Neural progenitor cell (in vitro differentiated cells): Measurements from ENCODE around the gene PACRG. TPM values are rescaled to one million over a fixed set of nuclear protein-coding genes. Genes with fewer than 3 reads are reported as not detected.

Experiments
- DNase-seq: peaks from one replicate; pipeline ENCODE4 v3.0.0-alpha.2; 2016; ENCODE audit warnings: low spot score
- H2AFZ ChIP-seq: fragments of 200-600 bp; sonication (generic); replicated peaks from 2 replicates; pipeline ENCODE4 v1.6.1; 2016; ENCODE audit warnings: antibody characterized with exemption
- H3F3A ChIP-seq: fragments of 200-600 bp; sonication (generic); 2 replicates; pipeline ENCODE4 v1.6.1; 2016; ENCODE audit warnings: antibody characterized with exemption, low read depth
- H3K27ac ChIP-seq: fragments of 200-600 bp; sonication (generic); 2 replicates; pipeline ENCODE4 v1.5.1; 2016; ENCODE audit warnings: mild to moderate bottlenecking
- H3K27me3 ChIP-seq: fragments of 200-600 bp; sonication (generic); 2 replicates; pipeline ENCODE4 v1.6.1; 2016; ENCODE audit warnings: mild to moderate bottlenecking, moderate library complexity
- H3K36me3 ChIP-seq: fragments of 200-600 bp; sonication (generic); 2 replicates; pipeline ENCODE4 v1.5.1; 2016
- H3K4me1 ChIP-seq: fragments of 200-600 bp; sonication (generic); 2 replicates; pipeline ENCODE4 v1.6.1; 2016; ENCODE audit warnings: mixed run types
- H3K4me2 ChIP-seq: fragments of 200-600 bp; sonication (generic); 2 replicates; pipeline ENCODE4 v1.6.1; 2016
- H3K4me3 ChIP-seq: fragments of 200-600 bp; sonication (generic); 2 replicates; pipeline ENCODE4 v1.5.1; 2016
- H3K79me2 ChIP-seq: fragments of 200-600 bp; sonication (generic); 2 replicates; pipeline ENCODE4 v1.6.1; 2016; ENCODE audit warnings: low read depth
- H3K9ac ChIP-seq: fragments of 200-600 bp; sonication (generic); 2 replicates; pipeline ENCODE4 v1.6.1; 2016
- H3K9me3 ChIP-seq: fragments of 200-600 bp; sonication (generic); 2 replicates; pipeline ENCODE4 v1.5.1; 2016; ENCODE audit warnings: low read depth
- H4K20me1 ChIP-seq: fragments of 200-600 bp; sonication (generic); 2 replicates; pipeline ENCODE4 v1.6.1; 2016; ENCODE audit warnings: low read depth
- H3K27ac Mint-ChIP-seq: 3 replicates; pipeline ENCODE4 v1.8.0; 2021; ENCODE audit warnings: mixed read lengths
- H3K27me3 Mint-ChIP-seq: 2 replicates; pipeline ENCODE4 v1.8.0; 2022; ENCODE audit warnings: low read depth, mild to moderate bottlenecking, inconsistent platforms, moderate library complexity, mixed read lengths; ENCODE audit not compliant: insufficient read depth
- H3K36me3 Mint-ChIP-seq: 3 replicates; pipeline ENCODE4 v1.8.0; 2021; ENCODE audit warnings: mixed read lengths
- H3K4me1 Mint-ChIP-seq: 3 replicates; pipeline ENCODE4 v1.8.0; 2021; ENCODE audit warnings: mixed read lengths
- H3K4me3 Mint-ChIP-seq: 3 replicates; pipeline ENCODE4 v1.8.0; 2021; ENCODE audit warnings: mild to moderate bottlenecking, moderate library complexity, mixed read lengths
- H3K9me3 Mint-ChIP-seq: 3 replicates; pipeline ENCODE4 v1.8.0; 2020; ENCODE audit warnings: mixed read lengths
- EZH2 ChIP-seq: fragments of 200-600 bp; sonication (generic); IDR thresholded peaks from 2 replicates; pipeline ENCODE4 v1.6.1; 2017; ENCODE audit warnings: antibody characterized with exemption, mild to moderate bottlenecking, moderate library complexity
- EZH2phosphoT487 ChIP-seq: fragments of 200-600 bp; sonication (generic); IDR thresholded peaks from 2 replicates; pipeline ENCODE4 v1.6.1; 2017; ENCODE audit warnings: antibody characterized with exemption
- total RNA-seq: library from RNA; depleted of rRNA; stranded (reverse); fragments of >200 nt; gene quantifications from 2 replicates; pipeline ENCODE4 v1.2.3, GENCODE V29; 2015; ENCODE audit warnings: low replicate concordance
- TF ChIP-seq, protein P1 (sequence below): fragments of 200-600 bp; sonication (generic); IDR thresholded peaks from 2 replicates; pipeline ENCODE4 v1.5.1; 2017; ENCODE audit warnings: antibody characterized with exemption, mild to moderate bottlenecking

Gene PACRG
- total RNA-seq, 1 donor from 2014 or later, result 0.30 TPM

DNA sequence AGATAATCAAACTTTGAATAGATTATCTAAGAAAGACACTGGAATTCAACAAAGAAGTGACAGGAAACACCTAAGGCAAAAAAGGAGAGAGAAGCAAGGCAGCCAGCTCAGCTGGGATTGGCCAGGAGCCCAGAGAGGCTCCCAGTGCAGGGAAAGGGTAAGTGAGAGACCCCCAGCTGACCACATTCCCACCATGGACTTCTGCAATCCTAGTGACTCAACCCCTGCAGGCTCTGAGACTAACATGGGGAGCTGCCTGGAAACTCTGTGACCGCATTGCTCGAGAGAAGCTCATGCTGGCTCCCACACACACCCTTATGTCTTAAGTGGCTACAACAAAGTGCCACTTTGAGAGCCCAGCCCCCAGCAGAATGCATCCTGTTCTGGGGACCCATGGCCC is 215.1 kb downstream of the PACRG start:
- H3K9me3 ChIP-seq, result no peaks in the 10 kb centered on the region
- Mint-ChIP-seq H3K4me1 (peaks cover 8% of the 10 kb centered on the region), H3K27me3 (peaks cover 2% of the 10 kb centered on the region), H3K36me3 (no peaks in the 10 kb centered on the region), H3K4me3 (no peak overlapping the region), H3K27ac (no peak overlapping the region), H3K9me3 (peaks cover 15% of the 10 kb centered on the region)
- no peak overlapping the region for H3K9ac ChIP-seq
- H3K79me2 ChIP-seq, result no peaks in the 10 kb centered on the region
- no peaks in the 10 kb centered on the region for H4K20me1 ChIP-seq
- no peak overlapping the region for H3K27ac ChIP-seq
- H2AFZ ChIP-seq, result no peak overlapping the region
- no peaks in the 10 kb centered on the region for H3K36me3 ChIP-seq
- no peak for DNase-seq
- peaks cover 17% of the 10 kb centered on the region for H3K4me1 ChIP-seq
- H3K4me3 ChIP-seq, result no peak overlapping the region
- no peaks in the 10 kb centered on the region for H3F3A ChIP-seq
- TF ChIP-seq, protein P1, sequence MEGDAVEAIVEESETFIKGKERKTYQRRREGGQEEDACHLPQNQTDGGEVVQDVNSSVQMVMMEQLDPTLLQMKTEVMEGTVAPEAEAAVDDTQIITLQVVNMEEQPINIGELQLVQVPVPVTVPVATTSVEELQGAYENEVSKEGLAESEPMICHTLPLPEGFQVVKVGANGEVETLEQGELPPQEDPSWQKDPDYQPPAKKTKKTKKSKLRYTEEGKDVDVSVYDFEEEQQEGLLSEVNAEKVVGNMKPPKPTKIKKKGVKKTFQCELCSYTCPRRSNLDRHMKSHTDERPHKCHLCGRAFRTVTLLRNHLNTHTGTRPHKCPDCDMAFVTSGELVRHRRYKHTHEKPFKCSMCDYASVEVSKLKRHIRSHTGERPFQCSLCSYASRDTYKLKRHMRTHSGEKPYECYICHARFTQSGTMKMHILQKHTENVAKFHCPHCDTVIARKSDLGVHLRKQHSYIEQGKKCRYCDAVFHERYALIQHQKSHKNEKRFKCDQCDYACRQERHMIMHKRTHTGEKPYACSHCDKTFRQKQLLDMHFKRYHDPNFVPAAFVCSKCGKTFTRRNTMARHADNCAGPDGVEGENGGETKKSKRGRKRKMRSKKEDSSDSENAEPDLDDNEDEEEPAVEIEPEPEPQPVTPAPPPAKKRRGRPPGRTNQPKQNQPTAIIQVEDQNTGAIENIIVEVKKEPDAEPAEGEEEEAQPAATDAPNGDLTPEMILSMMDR, result no peak
- TF ChIP-seq EZH2phosphoT487 (no peak), EZH2 (no peak)
- H3K4me2 ChIP-seq, result no peak overlapping the region
- H3K27me3 ChIP-seq, result no peaks in the 10 kb centered on the region

DNA sequence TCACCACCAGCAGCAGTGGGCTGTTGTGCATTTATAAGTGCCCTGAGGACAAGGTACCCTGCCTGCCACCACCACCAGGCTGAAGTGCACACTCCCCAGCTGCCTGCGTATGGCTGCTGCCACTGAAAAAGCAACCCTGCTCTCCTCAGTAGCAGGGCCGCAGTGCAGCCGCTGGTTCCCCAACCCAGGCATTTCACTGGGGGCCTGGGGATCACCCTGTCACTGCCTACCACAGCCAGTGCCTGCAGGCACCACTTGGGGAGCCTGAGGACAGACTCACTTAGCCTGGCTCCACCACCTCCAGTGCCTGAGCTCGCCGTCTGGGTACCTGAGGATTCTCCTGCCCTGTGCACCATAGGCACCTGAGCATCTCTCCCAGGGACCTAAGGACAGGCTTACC is 215.6 kb downstream of the PACRG start:
- no peaks in the 10 kb centered on the region for H3K79me2 ChIP-seq
- no peak overlapping the region for H3K4me2 ChIP-seq
- H3K4me1 ChIP-seq, result peaks cover 17% of the 10 kb centered on the region
- H3K9ac ChIP-seq, result no peak overlapping the region
- DNase-seq, result no peak
- no peaks in the 10 kb centered on the region for H4K20me1 ChIP-seq
- H3K27me3 Mint-ChIP-seq, result peaks cover 2% of the 10 kb centered on the region
- no peaks in the 10 kb centered on the region for H3K9me3 ChIP-seq
- H3K9me3 Mint-ChIP-seq, result peaks cover 15% of the 10 kb centered on the region
- H3K36me3 Mint-ChIP-seq, result no peaks in the 10 kb centered on the region
- no peaks in the 10 kb centered on the region for H3K27me3 ChIP-seq
- H2AFZ ChIP-seq, result no peak overlapping the region
- H3K4me1 Mint-ChIP-seq, result peaks cover 8% of the 10 kb centered on the region
- H3K4me3 ChIP-seq, result no peak overlapping the region
- H3K27ac Mint-ChIP-seq, result no peak overlapping the region
- H3K36me3 ChIP-seq, result no peaks in the 10 kb centered on the region
- H3K4me3 Mint-ChIP-seq, result no peak overlapping the region
- H3F3A ChIP-seq, result no peaks in the 10 kb centered on the region
- H3K27ac ChIP-seq, result no peak overlapping the region
- TF ChIP-seq, protein P1, result no peak
- TF ChIP-seq EZH2 (no peak), EZH2phosphoT487 (no peak)

DNA sequence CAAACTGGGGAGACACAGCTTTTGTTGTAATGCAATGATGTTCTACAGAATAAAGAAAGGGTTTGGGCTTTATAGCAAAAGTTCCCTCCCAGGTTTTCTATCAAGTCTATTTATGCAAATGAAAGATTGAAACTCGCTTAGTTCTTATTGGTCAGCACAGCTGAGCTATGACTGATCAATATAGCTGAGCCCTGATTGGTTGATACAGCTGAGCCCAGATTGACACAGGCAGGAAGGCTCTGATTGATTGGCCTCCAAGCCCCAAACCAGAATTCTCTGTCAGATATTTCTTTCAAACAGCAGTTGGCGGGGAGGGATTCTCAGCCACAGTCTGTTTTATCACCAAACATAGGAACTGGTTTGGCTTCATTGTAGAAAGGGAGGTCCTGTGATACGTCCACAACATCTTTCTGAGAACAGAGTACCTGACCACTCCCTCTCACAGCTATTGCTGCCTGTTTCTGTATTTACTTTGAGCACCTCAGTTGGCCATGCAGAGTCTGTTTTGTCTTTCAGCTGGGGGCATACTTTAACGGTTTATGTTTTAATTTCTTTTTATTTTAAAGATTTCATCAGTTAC is 223.5 kb downstream of the PACRG start:
- H3K9ac ChIP-seq, result no peak overlapping the region
- H3K4me1 ChIP-seq, result no peaks in the 10 kb centered on the region
- H2AFZ ChIP-seq, result peak overlapping the region; percentile 69
- no peak overlapping the region for H3K4me3 ChIP-seq
- no peak overlapping the region for H3K27ac ChIP-seq
- Mint-ChIP-seq H3K36me3 (no peaks in the 10 kb centered on the region), H3K27me3 (peaks cover 3% of the 10 kb centered on the region), H3K4me1 (no peaks in the 10 kb centered on the region), H3K4me3 (no peak overlapping the region), H3K9me3 (no peaks in the 10 kb centered on the region), H3K27ac (no peak overlapping the region)
- no peaks in the 10 kb centered on the region for H3K79me2 ChIP-seq
- no peak for TF ChIP-seq EZH2phosphoT487
- TF ChIP-seq EZH2, result no peak
- TF ChIP-seq, protein P1, result no peak
- H3K4me2 ChIP-seq, result no peak overlapping the region
- no peak for DNase-seq
- H3K9me3 ChIP-seq, result no peaks in the 10 kb centered on the region
- H3F3A ChIP-seq, result no peaks in the 10 kb centered on the region
- no peaks in the 10 kb centered on the region for H3K27me3 ChIP-seq
- H3K36me3 ChIP-seq, result no peaks in the 10 kb centered on the region
- H4K20me1 ChIP-seq, result no peaks in the 10 kb centered on the region
